AG09309 (cell line): Measurements from ENCODE around the gene NUP85.

Source experiments
- DNase-seq: peaks from one replicate; pipeline ENCODE4 v3.0.0-alpha.2; 2010; ENCODE audit warnings: low read depth
- H3K4me3 ChIP-seq: 2 replicates; pipeline ENCODE4 v1.5.1; 2011; ENCODE audit warnings: mild to moderate bottlenecking, low read depth, low read length, moderate library complexity; ENCODE audit not compliant: control insufficient read depth
- CTCF ChIP-seq: IDR thresholded peaks from 2 replicates; pipeline ENCODE4 v1.5.1; 2011; ENCODE audit warnings: mild to moderate bottlenecking, low read depth, low read length, inconsistent platforms; ENCODE audit not compliant: insufficient read depth, control insufficient read depth; ENCODE audit errors: missing control alignments

NUP85 gene

GRCh38 chr17:75241143-75241430, 35.6 kb downstream of the NUP85 start:
- DNase-seq: no peak
- TF ChIP-seq CTCF: no peak

GRCh38 chr17:75241502-75241901, 36.0 kb downstream of the NUP85 start:
- DNase-seq: no peak
- no peak overlapping the region for H3K4me3 ChIP-seq
- TF ChIP-seq CTCF: no peak

More at GRCh38 chr17:75241143-75241430, 35.6 kb downstream of the NUP85 start:
- no peak overlapping the region for H3K4me3 ChIP-seq

- no peak for TF ChIP-seq CTCF
- H3K4me3 ChIP-seq: no peak overlapping the region
- no peak for DNase-seq
Measured at GRCh38 chr17:75241996-75242460, 36.5 kb downstream of the NUP85 start.

GRCh38 chr17:75242461-75243042, 37.1 kb downstream of the NUP85 start:
- H3K4me3 ChIP-seq: no peak overlapping the region
- no peak for DNase-seq
- no peak for TF ChIP-seq CTCF

- H3K4me3 ChIP-seq: no peak overlapping the region
- TF ChIP-seq CTCF: no peak
- DNase-seq: no peak
Measured at GRCh38 chr17:75244133-75244866, 38.8 kb downstream of the NUP85 start.

GRCh38 chr17:75245011-75245410, 39.5 kb downstream of the NUP85 start:
- TF ChIP-seq CTCF: no peak
- no peak for DNase-seq
- no peak overlapping the region for H3K4me3 ChIP-seq
